GM18868 (cell line): ENCODE results near the gene ZSCAN30.

ENCODE experiments used
- ATAC-seq: cut with Tn5 transposase; IDR thresholded peaks from one replicate; pipeline ENCODE4 v1.9.1; 2021; ENCODE audit warnings: mild to moderate bottlenecking, moderate library complexity; ENCODE audit not compliant: unreplicated experiment

ZSCAN30 gene

DNA sequence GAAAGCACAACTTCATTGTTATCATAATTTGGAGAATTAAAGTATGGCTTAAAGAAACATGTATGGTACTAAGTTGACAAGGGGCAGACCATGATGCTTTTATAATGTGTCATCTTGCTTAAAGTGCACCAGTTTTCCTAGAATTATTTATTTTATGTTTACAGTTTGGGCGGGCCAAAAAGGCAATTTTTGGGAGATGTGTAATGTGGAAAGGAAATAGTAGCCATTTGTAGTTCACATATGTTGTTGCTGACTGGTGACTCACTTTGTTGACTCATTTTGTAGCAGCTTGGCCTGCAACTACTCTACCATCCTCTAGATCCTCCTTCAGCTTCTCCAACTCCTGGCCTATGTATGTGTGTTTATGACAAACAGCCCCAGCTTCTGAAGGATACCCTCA lies 7.7 kb downstream of the ZSCAN30 start:
- ATAC-seq = no peak

DNA sequence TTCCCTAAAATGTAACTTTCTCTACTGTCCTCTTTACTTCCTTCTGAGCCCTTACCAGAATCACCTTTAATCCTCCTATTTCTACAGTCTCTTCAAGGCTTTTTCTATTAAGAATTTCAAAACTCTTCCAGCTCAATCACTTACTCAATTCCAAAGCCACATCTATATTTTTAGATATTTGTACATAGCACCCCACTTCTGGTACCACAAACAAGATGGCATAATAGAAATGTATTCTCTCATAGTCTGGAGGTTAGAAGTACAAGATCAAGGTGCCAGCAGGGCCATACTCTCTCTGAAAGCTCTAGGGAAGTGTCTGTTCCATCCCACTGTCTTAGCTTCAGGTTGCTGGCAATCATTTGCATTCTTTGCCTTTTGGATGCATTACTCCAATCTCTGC lies 11.1 kb downstream of the ZSCAN30 start:
- ATAC-seq = no peak

GRCh38 chr18:35278085-35278484 lies 11.9 kb downstream of the ZSCAN30 start:
- no peak for ATAC-seq

- no peak for ATAC-seq
These were observed 12.4 kb downstream of the ZSCAN30 start for GRCh38 chr18:35277633-35278032.

DNA sequence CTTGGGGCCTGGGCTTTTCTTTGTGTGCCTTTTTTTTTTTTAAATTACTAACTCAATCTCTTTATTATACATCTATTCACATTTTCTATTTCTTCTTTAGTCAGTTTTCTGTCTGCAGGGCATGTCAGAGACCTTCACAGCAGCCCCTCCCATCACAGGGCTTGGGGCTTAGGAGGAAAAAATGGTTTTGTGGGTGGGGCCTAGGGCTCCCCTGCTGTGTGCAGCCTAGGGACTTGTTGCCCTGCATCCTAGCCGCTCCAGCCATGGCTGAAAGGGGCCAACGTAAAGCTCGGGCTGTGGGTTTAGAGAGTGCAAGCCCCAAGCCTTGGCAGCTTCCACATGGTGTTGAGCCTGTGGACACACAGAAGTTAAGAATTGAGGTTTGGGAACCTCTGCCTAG lies 13.8 kb downstream of the ZSCAN30 start:
- no peak for ATAC-seq

- no peak for ATAC-seq
These were observed 18.4 kb downstream of the ZSCAN30 start for GRCh38 chr18:35271656-35272055.

- no peak for ATAC-seq
These were observed 21.2 kb downstream of the ZSCAN30 start for GRCh38 chr18:35268821-35269220.

- ATAC-seq = no peak
These were observed 22.2 kb downstream of the ZSCAN30 start for GRCh38 chr18:35267809-35268208.

- ATAC-seq = peak; percentile 71
These were observed 22.8 kb downstream of the ZSCAN30 start for GRCh38 chr18:35267161-35267651.

GRCh38 chr18:35264409-35264808 lies 25.6 kb downstream of the ZSCAN30 start:
- no peak for ATAC-seq

- no peak for ATAC-seq
These were observed 33.1 kb downstream of the ZSCAN30 start for GRCh38 chr18:35256947-35257346.

- ATAC-seq = no peak
These were observed 36.3 kb downstream of the ZSCAN30 start for GRCh38 chr18:35253655-35254287.

DNA sequence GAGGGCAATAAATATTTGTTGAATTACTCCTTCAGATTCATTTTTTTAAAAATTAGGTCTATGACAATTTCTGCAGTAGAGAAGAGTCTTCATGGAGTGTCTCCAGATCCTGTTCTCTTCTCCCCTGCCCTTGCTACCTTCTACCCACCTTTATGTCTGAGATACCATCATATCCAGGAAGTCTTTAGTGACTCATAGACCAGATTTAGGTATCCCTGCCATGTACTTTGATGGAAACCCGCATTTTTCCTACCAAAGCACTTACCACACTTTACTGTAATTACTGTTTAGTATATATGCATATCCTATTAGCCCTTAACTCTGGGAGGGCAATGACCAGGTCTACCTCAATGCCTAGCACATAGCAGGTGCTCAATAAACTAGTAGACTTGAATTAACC lies 37.6 kb downstream of the ZSCAN30 start:
- ATAC-seq = no peak

- no peak for ATAC-seq
These were observed 41.6 kb downstream of the ZSCAN30 start for GRCh38 chr18:35248429-35248828.

GRCh38 chr18:35247412-35248249 lies 42.4 kb downstream of the ZSCAN30 start:
- ATAC-seq = no peak

GRCh38 chr18:35246831-35247230 lies 43.2 kb downstream of the ZSCAN30 start:
- no peak for ATAC-seq

DNA sequence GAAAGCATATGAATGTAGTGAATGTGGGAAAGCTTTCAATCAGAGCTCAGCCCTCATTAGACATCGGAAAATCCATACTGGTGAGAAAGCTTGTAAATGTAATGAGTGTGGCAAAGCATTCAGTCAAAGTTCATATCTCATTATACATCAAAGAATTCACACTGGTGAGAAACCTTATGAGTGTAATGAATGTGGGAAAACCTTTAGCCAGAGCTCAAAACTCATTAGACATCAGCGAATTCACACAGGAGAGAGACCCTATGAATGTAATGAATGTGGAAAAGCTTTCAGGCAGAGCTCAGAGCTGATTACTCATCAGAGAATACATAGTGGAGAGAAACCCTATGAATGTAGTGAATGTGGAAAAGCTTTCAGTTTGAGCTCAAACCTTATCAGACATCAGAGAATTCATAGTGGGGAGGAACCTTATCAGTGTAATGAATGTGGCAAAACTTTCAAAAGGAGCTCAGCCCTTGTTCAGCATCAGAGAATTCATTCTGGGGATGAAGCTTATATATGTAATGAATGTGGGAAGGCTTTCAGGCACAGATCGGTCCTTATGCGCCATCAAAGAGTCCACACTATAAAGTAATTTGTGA lies 44.2 kb downstream of the ZSCAN30 start:
- ATAC-seq = no peak

- ATAC-seq = no peak
These were observed 45.4 kb downstream of the ZSCAN30 start for GRCh38 chr18:35244671-35245070.

DNA sequence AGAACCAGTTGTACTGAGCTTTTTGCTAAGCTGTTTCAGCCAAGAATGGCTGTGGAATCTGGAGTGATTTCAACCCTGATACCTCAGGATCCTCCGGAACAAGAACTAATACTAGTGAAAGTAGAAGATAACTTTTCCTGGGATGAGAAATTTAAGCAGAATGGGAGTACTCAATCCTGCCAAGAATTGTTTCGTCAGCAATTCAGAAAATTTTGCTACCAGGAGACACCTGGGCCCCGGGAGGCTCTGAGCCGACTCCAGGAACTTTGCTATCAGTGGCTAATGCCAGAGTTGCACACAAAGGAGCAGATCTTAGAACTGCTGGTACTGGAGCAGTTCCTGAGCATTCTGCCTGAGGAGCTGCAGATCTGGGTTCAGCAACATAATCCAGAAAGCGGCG lies 47.6 kb downstream of the ZSCAN30 start:
- no peak for ATAC-seq

GRCh38 chr18:35241448-35241804 lies 48.6 kb downstream of the ZSCAN30 start:
- ATAC-seq = no peak

- peak; percentile 99 for ATAC-seq
These were observed 49.2 kb downstream of the ZSCAN30 start, which contains the start of gene ZNF397 for GRCh38 chr18:35240664-35241447. Gene ZNF397 (plus strand): TSS chr18:35241034. CDS start chr18:35242471, 1,437 bp downstream.
